Loucy (cell line): ENCODE measurements around the gene RTF1.

Source experiments
- EZH2phosphoT487 ChIP-seq: fragments of 200-600 bp; IDR thresholded peaks from 2 replicates; pipeline ENCODE4 v1.6.1; 2018; ENCODE audit warnings: antibody characterized with exemption, mild to moderate bottlenecking, moderate library complexity, borderline replicate concordance
- TF ChIP-seq, protein P1 (sequence below): fragments of 200-600 bp; sonication (generic); conservative IDR thresholded peaks from 2 replicates; pipeline ENCODE4 v1.5.1; 2014; ENCODE audit warnings: mild to moderate bottlenecking, antibody characterized with exemption, low read length

DNA sequence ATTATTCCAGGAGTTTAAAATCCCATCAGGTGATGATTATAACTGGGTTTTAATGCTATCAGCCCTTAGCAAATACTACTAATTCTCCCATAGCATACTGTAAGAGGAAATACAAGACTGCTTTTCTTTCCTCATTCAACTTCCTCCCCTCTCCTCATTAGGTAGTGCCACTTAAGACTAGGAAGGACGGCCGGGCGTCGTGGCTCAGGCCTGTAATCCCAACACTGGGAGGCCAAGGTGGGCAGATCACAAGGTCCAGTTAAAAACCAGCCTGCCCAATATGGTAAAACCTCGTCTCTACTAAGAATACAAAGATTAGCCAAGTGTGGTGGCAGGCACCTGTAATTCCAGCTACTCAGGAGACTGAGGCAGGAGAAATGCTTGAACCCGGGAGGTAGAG lies 29.2 kb upstream of the RTF1 start:
- TF ChIP-seq, protein P1, sequence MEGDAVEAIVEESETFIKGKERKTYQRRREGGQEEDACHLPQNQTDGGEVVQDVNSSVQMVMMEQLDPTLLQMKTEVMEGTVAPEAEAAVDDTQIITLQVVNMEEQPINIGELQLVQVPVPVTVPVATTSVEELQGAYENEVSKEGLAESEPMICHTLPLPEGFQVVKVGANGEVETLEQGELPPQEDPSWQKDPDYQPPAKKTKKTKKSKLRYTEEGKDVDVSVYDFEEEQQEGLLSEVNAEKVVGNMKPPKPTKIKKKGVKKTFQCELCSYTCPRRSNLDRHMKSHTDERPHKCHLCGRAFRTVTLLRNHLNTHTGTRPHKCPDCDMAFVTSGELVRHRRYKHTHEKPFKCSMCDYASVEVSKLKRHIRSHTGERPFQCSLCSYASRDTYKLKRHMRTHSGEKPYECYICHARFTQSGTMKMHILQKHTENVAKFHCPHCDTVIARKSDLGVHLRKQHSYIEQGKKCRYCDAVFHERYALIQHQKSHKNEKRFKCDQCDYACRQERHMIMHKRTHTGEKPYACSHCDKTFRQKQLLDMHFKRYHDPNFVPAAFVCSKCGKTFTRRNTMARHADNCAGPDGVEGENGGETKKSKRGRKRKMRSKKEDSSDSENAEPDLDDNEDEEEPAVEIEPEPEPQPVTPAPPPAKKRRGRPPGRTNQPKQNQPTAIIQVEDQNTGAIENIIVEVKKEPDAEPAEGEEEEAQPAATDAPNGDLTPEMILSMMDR = no peak
- TF ChIP-seq EZH2phosphoT487 = no peak
